ENCODE measurements around the gene PQBP1.

Gene PQBP1

DNA sequence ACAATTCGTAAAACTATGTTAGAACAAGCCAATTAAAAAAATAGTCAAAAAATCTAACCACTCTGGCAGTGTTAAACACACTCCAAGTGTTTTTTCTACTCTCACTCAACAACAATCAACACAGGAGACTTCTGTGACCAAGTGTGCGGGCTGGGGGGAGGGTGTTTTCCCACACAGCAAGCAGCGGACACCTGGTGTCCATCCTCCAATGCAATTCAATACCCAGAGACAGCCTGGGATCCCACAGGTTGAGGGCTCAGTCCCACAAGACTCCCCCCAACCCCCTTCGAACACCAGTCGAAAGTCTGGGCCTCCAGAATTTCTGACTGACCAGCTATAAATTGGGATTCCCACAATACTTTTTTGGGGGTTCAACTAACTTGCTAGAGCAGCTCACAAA is 29.4 kb downstream of the PQBP1 start:
- DNase-seq = no peak

DNA sequence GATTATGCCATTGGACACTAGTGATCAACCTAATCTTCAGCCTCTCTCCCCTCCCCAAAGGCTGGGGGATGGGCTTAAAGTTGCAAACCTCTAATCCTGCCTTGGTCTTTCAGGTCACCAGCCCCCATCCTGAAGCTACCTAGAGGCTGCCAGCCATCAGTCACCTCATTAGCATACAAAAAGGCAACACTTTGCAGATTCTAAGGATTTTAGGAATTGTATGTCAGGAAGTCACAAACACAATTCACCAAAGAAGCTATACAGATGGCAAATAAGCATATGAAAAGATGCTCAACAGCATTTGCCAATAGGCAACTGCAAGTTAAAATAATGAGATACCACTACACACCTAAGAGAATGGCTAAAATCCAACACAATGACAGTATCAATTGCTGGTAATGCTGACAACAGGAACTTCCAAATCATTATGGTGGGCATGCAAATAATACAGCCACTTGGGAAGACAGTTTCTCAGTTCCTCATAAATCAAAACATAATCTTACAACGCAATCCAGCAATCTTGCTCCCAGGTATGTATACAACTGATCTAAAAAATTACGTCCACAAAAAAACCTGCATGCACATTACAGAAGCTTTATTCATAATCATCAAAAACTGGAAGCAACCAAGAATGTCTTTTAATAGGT is 30.1 kb downstream of the PQBP1 start:
- DNase-seq = no peak

DNA sequence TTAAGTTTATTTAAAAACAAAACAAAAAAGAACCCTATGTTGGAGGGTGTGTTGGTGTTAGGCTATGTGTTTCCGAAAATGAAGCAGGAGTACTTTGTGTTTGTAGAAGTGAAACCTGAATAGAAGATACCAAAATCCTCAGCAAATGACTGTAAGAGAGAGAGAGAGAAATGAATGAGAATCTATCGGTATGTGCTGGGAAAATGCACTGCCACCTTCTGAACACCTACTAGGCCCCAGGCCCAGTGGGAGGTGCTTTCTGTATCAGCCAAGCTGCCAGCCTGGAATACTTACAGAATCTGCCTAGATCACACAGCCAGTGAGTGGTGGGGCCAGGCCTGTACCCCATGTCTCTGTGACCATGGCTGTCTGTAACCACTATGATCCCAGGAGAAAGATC is 36.0 kb downstream of the PQBP1 start:
- DNase-seq = no peak

DNA sequence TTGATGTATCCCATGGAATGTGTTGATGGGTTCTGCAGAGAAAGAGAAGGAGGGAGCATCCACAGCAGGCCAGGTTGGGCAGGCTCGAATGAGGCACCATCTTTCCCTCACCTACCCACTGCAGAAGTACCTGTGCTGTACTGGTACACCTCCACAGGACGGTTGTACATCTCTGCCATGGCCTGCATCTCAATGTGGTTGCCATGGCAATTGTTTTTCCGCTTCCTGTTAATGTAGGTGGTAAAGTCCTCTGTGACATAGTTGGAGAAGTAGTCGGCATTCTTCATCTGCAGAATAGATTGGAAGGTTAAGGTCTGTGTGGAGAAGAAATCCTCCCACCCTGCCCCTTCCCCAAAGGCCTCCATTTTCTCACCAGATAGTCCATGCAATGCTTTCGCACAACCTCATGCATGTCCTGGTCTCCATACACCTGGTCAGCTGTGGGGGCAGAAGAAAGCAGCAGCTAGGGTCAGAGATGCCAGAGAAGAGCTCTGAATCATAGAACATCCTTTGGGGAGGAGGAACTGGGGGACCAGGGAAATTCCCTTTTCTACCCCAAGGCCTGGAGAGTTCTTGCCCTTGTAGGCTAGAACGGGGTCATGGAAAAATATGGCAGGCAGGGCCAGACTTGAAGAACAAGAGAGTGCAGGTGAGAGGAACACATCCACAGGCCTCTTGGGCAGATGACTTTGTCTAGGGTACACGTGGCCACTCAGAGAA is 37.0 kb downstream of the PQBP1 start:
- DNase-seq = no peak

DNA sequence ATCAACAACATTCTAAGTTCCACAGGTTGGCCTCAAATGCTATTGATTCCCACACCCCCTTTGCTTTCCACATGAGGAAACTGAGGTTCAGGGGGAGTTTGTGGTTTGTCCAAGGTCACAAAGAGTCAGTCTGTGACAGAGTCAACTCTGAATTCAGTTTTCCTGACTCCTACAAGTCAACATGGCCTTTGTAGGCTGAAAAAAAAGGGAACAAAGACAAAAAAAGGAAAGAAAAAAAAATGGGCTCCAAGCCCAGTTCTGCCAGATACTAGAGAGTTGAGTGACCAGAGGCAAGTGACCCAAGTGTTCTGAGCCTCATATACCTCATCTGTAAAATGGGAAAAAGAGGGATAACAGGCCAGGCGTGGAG is 37.6 kb downstream of the PQBP1 start:
- no peak for DNase-seq

DNA sequence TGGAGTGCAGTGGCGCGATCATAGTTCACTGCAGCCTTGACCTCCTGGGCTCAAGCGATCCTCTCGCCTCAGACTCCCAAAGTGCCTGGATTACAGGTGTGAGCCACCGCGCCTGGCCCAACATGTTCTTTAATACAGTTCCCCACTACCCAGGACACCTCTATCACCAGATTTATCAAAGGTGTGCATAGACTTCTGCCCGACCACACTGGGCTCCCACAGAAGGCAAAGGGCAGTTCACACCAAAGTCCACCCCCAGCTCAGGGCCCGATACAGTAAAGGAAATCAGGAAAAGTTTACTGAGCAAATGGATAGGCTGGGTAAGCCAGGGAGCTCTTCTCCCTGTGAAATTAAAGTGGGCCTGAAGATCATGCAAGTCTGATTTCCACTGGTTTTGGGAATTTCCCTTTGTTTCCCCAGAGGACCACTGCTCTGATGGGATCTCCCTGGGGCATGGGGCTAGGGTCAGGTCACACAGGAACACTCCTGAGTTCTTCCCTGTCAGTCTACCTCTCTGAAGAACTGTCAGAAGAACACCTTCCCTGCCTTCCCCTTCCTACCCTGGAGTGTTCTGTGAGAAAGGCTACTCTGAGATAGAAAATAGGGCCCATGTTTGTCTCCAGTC is 38.8 kb downstream of the PQBP1 start:
- DNase-seq = no peak

DNA sequence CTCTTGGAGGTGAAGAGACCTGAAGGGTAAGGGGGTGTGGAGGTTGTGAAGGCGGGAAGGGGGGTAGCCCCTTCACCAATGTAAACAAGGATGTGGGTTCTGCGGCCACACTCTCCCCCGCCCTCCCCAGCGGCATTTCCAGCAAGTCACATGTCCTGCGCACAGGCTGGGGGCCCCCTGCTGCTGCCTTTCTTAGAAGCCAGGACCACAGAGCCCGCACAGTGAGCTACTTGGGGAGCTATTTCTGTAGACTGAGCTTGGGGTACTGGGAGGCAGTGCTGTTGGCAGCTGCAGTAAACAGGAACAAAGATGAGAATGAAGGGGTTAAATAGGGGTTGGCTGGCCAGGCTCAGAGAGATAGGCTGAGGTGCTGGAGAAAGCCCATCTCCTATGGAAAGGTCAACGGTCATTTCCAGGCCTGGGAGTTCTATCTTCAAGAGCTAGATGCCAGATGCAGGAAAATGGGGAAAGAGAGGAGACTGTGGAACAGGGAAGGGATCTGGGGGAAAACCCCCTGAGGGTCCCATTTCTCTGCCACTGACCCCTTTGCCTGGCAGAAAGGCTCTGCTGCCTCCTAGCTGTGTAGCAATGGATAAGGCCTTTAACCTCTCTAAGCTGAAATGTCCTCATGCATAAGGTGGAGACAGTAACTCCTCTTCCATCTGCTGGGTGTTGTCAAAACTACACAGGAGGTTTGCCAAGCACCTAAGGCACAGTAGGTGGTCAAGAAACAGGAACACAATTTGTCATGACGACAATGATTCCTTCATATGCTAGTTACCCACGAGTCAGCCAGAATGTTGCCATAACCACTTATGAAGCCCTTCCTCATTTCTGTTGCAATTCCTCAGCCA is 39.6 kb downstream of the PQBP1 start:
- DNase-seq = peak; percentile 92

DNA sequence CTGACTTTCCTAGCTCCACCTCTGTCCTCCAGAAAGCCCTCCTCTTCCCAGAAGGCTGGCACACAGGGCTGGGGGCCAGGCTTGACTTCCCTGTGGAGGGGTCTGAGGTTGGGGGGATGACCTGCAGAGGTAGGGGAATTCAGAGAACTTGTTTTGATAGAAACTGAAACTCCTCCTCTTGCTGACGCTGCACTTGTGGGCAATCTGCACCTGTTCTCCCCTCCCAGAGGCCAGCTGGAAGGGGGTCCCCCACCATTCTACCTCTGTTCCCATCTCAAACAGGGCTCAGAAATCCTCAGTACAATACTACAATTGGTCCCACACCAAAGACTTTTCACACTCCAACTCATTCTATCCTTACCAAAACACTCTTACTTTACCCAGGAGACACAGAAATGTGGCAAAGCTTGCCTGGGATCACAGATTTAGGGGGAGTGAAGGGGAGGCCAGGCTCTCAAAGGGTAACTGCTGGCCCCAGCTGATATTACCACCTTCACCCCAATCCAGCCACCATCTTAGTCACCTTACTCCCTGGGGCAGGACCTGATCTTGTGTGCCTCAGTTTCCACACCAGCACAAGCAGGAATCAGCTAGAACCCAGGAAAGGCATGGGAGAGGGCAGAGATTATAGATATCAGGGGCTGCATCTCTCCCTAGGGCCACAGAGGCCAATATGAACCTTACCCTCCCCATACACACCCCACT is 41.1 kb downstream of the PQBP1 start:
- peak; percentile 75 for DNase-seq

DNA sequence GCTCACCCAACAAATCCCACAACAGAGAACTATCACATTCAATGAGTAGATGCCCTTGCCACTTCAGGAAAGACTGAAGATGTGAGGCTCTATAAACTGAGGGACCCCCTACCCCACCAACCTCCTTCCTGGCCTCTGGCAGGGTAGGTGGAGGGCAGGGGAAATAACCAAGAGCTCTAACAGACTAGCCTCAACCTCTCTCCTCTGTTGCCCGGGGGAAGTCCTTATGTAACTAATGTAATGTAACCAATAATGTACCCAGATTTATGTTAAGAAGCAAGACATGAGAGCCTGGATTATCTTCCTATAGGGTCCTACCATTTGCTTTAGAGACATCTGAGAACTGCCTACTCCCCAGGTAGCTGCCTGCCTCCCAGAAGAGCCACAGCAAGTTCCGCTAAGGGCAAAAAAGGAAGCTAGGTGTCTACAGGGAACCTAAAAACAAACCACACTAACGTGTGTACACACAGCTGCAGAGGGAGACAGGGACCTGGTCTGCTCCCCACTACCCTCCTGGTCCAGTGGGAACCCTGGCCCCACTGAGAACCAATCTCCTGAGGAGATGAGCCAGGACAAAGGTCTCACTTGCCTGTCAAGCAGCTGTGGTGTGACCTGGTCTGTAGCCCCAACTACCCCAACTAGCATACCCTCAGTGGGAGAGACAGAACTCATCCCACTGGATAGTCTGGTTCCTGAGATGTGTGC is 41.9 kb downstream of the PQBP1 start:
- no peak for DNase-seq

DNA sequence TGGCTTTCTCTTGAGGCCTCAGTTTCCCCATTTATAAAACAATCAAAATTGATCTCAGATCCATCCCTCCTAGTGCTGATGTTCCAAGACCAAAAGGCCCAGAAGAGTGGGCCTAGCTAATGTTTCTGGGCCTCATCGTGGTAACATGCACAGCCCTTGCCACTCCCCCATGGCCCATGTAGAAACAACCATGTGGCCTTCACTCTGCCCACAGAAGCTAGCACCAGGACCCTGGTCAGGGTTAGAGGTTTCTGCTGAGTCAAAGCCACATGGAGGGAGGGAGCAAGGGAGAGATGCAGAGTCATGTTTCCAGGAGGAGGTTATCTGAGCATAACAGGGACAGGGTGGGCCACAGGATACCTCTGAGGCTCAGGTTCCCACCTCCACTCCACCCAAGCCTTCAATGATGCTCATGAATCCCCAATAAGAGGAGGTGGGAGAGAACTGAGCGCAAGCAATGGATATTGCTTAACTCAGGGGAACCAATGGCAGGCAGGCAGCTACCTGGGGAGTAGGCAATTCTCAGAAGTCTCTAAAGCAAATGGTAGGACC is 42.8 kb downstream of the PQBP1 start:
- DNase-seq = no peak

DNA sequence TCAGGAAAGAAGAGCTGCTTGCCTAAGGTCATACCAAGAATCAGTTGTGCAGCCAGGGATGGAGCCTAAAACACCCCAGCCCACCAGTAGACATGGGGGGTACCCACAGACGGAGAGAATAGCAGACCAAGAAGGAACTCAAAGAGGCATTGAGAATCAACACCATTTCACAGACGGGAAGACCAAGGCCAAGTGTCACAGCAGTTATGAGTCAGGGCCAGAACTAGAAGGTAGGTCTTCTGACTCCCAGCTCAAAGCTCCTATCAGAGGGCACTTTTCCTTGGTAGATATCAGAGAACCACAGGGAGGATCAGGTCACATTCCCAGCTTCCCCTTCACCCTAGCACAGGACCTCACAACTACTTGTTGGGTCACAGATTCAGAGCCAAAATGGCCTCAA is 45.2 kb downstream of the PQBP1 start:
- DNase-seq = no peak

DNA sequence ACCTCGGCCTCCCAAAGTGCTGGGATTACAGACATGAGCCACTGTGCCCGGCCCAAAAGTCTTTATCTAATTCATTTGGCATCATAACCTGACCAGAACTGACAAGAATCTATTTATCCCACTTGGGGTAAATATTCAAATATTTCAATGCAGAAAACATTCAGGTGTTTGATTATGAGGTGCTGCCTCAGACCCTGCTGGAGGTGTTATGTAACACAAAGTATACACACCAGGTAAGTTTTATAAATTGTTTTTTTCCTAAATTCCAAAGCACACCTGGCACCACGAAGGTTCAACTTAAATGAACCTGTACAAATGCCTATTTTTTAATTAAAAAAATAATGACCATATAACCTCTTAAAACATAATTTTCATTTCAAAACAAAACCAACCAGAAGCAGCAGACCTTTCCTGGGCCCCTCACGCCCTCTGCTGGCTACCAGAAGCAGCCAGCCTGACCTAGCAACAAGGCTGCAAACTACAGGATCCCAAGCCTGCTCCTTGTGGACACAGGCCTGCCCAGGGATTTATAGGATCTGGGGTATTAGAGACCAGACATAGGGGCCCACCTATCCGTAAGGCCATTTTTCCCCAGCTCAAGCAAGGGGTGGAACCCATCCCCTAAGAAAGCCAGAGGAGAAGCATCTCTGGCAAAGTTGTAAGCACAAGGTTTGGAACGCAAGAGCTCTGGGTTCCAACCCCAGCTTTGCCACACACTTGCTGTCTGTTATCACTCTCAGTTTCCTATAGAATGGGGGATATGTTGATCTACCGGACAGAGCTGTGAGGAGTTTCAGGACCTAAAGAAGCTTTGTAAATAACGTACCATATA is 48.0 kb downstream of the PQBP1 start:
- DNase-seq = no peak

DNA sequence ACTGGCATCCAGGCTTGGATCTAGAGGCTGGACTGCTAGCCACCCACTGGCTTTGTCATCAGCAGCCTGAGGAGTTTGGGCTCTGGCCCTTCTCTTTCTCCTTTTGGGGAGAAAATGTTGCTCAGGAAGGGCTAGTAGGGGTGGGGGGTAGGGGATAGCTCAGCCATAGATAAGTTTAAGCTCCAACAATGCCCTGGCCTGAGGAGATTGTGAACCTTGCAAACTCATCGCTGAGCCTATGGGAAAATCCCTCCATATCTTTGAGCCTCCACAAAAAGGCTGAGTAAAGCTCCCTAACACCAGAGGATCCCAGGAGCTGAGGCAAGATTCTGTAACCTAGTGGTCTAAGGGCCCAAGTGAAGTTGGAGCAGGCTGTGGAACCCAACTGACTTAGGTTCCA is 50.9 kb downstream of the PQBP1 start:
- no peak for DNase-seq

Measured in activated CD8-positive, alpha-beta memory T cell treated with anti-CD3 and anti-CD28 coated beads, Interleukin-2, amount 50 U/mL, for 48 hours (primary cell).